ENCODE results near the gene CCL19. TPM values are rescaled to one million over a fixed set of nuclear protein-coding genes. Genes with fewer than 3 reads are reported as not detected.

The CCL19 gene
- total RNA-seq, 1 donor from 2014 or later: not detected

DNA sequence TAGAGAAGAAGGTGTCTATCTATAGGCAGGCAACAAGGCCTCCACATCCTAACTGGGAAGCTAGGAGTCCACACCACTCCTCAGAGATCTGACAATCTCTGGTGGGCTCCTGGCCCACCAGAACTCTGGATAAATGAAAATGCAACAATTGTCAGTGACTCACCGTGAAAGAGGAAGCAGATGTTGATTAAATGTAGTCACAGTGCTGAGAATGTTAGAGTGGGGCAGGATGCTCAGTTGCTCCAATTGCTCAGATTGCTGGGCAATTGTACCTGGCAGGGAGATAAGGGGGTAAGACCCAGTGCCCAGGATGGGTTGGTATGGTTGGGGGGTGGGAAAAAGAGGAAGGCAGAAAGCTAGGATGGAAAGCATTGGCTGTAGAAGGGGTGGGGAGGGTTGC, 4.3 kb downstream of the CCL19 start:
- TF ChIP-seq, protein P1, sequence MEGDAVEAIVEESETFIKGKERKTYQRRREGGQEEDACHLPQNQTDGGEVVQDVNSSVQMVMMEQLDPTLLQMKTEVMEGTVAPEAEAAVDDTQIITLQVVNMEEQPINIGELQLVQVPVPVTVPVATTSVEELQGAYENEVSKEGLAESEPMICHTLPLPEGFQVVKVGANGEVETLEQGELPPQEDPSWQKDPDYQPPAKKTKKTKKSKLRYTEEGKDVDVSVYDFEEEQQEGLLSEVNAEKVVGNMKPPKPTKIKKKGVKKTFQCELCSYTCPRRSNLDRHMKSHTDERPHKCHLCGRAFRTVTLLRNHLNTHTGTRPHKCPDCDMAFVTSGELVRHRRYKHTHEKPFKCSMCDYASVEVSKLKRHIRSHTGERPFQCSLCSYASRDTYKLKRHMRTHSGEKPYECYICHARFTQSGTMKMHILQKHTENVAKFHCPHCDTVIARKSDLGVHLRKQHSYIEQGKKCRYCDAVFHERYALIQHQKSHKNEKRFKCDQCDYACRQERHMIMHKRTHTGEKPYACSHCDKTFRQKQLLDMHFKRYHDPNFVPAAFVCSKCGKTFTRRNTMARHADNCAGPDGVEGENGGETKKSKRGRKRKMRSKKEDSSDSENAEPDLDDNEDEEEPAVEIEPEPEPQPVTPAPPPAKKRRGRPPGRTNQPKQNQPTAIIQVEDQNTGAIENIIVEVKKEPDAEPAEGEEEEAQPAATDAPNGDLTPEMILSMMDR (IDR thresholded peaks at IDR 0.05): no peak
- Mint-ChIP-seq H3K4me3 (ENCODE audit: unreplicated experiment) (no peak overlapping the region), H3K27ac (ENCODE audit: unreplicated experiment) (no peak overlapping the region), H3K4me1 (ENCODE audit: low read depth) (no peaks in the 10 kb centered on the region), H3K27me3 (ENCODE audit: low read depth) (no peaks in the 10 kb centered on the region), H3K9me3 (ENCODE audit: low read depth) (no peaks in the 10 kb centered on the region), H3K36me3 (ENCODE audit: low read depth) (peaks cover 4% of the 10 kb centered on the region)
- peak; percentile 2 for DNase-seq (ENCODE audit: low spot score)

GRCh38 chr9:34686231-34686630, 4.8 kb downstream of the CCL19 start:
- TF ChIP-seq, protein P1 (IDR thresholded peaks at IDR 0.05): no peak
- Mint-ChIP-seq H3K4me3 (ENCODE audit: unreplicated experiment) (no peak overlapping the region), H3K9me3 (ENCODE audit: low read depth) (no peaks in the 10 kb centered on the region), H3K27ac (ENCODE audit: unreplicated experiment) (no peak overlapping the region), H3K4me1 (ENCODE audit: low read depth) (no peaks in the 10 kb centered on the region), H3K27me3 (ENCODE audit: low read depth) (no peaks in the 10 kb centered on the region), H3K36me3 (ENCODE audit: low read depth) (peaks cover 7% of the 10 kb centered on the region)
- DNase-seq (ENCODE audit: low spot score): peak; percentile 15

DNA sequence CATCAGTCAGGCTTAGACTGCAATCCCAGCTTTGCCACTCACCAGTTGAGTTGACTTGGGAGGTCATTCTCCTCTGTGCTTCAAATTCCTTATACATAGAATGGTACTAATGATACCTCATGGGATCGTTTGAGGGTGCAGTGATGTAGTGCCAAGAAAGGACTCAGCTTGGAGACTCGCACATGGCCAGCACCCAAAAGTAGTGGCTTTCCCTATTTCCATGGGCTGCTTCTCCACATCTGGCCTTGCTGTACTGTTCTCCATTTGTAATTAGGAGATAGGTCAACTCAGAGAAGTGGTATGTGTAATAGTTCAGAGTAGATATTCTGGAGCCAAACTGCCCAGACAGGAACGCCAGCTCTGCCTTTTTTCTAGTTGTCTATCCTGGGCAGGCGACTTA, 5.5 kb downstream of the CCL19 start:
- DNase-seq (ENCODE audit: low spot score): peak; percentile 3
- Mint-ChIP-seq H3K27ac (ENCODE audit: unreplicated experiment) (no peak overlapping the region), H3K36me3 (ENCODE audit: low read depth) (peaks cover 12% of the 10 kb centered on the region), H3K9me3 (ENCODE audit: low read depth) (no peaks in the 10 kb centered on the region), H3K4me3 (ENCODE audit: unreplicated experiment) (no peak overlapping the region), H3K27me3 (ENCODE audit: low read depth) (no peaks in the 10 kb centered on the region), H3K4me1 (ENCODE audit: low read depth) (no peaks in the 10 kb centered on the region)
- TF ChIP-seq, protein P1 (IDR thresholded peaks at IDR 0.05): no peak

DNA sequence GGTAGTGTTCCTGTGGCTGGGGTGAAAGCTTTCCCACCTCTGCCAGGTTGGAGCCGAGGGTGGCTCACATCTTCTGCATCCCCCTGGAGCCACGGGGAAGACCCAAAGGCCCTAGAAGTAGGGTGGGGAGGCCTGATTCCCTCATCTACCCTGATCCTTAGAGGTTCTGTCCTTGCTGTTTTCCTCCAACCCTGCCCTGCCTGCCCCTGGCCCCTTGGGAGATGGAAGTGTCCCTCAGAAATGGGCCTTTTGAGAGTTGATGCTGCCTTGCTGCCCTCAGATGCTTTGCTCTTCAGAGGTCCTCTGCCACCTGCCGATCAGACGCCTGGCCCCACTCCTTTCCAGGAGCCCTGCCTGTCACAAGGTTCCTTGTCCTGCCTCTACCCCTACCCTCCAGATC, 6.3 kb downstream of the CCL19 start:
- Mint-ChIP-seq H3K27ac (ENCODE audit: unreplicated experiment) (no peak overlapping the region), H3K4me1 (ENCODE audit: low read depth) (no peaks in the 10 kb centered on the region), H3K4me3 (ENCODE audit: unreplicated experiment) (no peak overlapping the region), H3K27me3 (ENCODE audit: low read depth) (no peaks in the 10 kb centered on the region), H3K36me3 (ENCODE audit: low read depth) (peaks cover 12% of the 10 kb centered on the region), H3K9me3 (ENCODE audit: low read depth) (no peaks in the 10 kb centered on the region)
- TF ChIP-seq, protein P1 (IDR thresholded peaks at IDR 0.05): no peak
- peak; percentile 57 for DNase-seq (ENCODE audit: low spot score)

DNA sequence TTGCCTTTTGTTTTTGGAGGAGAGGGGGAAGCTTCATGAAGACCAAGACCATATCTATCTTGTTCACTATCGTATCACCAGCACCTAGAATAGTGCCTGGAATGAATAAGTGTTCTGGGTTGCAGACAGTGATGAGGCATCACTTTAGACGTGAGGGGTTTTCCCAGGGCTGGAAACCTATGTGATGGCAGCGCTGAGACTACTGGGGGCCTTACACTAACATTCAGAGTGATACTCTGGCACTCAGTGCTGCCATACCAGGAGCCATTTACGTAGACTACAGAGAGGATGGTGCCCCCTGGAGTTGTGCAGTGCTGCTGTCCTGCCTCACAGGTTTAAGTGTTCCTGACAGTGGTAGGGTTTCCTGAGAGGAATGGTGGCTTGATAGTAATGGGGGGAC, 6.9 kb downstream of the CCL19 start:
- no peak overlapping the region for H3K4me3 Mint-ChIP-seq (ENCODE audit: unreplicated experiment)
- no peak overlapping the region for H3K27ac Mint-ChIP-seq (ENCODE audit: unreplicated experiment)
- H3K9me3 Mint-ChIP-seq (ENCODE audit: low read depth): no peaks in the 10 kb centered on the region
- peaks cover 12% of the 10 kb centered on the region for H3K36me3 Mint-ChIP-seq (ENCODE audit: low read depth)
- no peaks in the 10 kb centered on the region for H3K4me1 Mint-ChIP-seq (ENCODE audit: low read depth)
- TF ChIP-seq, protein P1 (IDR thresholded peaks at IDR 0.05): no peak
- no peaks in the 10 kb centered on the region for H3K27me3 Mint-ChIP-seq (ENCODE audit: low read depth)
- DNase-seq (ENCODE audit: low spot score): peak; percentile 1

Data from chondrocyte (in vitro differentiated cells).